HG02623 (cell line): ENCODE measurements around the gene CRTC3.
"Not testable (repeated sequence)": the region's sequence is repeated elsewhere in the genome, so short reads cannot be mapped to it uniquely, and the experiment has no call there.

Source experiments
- ATAC-seq: cut with Tn5 transposase; IDR thresholded peaks from one replicate; pipeline ENCODE4 v1.9.1; 2021; ENCODE audit warnings: moderate library complexity; ENCODE audit not compliant: unreplicated experiment

Gene CRTC3

DNA sequence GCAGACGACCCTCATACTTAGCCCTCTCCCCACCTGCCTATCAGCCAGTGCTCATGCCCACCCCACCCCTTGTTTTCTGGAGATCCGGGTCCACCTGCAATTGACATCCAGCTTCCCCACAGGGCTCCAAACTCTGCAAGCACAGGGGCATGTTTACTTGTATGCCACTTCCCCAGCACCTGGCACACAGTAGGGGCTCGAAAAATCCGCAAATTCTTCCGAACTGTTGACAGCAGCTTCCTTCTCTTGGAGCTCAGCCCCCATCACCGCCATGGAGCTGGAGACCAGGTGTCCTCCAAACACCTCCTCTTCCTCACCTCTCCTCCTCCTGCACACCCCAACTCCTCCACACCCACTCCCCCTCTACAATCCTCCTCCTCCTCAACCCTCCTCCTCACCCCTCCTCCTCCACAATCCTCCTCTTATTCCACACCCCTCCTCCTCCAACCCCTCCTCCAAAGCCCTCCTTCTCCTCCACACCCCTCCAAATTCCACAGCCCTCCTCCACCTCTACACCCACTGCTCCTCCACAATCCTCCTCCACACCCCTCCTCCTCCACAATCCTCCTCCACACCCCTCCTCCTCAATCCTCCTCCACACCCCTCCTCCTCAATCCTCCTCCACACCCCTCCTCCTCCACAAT, 117.1 kb downstream of the CRTC3 start:
- ATAC-seq = no peak

DNA sequence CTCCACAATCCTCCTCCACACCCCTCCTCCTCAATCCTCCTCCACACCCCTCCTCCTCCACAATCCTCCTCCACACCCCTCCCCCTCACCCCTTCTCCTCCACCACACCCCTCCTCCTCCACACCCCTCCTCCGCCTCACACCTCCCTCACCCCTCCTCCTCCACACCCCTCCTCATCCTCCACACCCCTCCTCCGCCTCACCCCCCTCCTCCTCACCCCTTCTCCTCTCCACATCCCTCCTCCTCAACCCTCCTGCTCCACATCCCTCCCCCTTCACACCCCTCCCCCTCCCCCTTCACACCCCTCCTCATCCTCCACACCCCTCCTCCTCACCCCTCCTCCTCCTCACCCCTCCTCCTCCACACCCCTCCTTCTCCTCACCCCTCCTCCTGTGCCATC, 117.6 kb downstream of the CRTC3 start:
- no peak for ATAC-seq

DNA sequence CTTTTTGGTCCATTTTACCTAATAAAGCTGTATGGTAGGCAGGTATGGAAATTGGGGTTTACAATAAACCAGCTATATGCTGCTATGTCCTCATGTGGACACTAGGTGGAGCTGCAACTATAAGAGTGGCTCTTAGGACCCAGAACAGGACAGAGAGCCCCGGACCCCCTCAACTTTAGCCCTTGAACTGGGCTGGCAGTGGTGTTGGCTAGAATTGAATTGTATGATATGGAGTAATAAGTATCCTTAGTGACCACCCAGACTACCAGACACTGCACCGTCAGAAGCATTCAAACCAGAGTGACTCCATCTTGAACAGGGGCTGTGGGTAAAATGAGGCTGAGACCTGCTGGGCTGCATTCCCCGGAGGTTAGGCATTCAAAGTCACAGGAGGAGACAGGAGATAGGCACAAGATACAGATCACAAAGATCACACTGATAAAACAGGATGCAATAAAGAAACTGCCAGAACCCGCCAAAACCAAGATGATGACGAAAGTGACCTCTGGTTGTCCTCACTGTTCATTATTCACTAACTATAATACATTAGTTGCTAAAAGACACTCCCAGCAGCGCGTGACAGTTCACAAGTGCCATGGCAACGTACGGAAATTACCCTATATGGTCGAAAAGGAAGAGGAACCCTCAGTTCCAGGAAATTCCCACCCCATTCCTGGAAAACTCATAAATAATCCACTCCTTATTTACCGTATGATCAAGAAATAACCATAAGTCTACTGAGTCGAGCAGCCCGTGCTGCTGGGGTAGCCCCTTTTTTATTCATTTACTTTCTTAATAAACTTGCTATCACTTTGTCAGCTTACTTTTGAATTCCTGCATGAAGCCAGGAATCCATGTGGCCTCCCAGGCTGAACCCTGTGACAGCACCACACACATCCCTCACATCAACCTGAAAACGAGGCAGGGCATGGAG, 118.7 kb downstream of the CRTC3 start:
- ATAC-seq = no peak

DNA sequence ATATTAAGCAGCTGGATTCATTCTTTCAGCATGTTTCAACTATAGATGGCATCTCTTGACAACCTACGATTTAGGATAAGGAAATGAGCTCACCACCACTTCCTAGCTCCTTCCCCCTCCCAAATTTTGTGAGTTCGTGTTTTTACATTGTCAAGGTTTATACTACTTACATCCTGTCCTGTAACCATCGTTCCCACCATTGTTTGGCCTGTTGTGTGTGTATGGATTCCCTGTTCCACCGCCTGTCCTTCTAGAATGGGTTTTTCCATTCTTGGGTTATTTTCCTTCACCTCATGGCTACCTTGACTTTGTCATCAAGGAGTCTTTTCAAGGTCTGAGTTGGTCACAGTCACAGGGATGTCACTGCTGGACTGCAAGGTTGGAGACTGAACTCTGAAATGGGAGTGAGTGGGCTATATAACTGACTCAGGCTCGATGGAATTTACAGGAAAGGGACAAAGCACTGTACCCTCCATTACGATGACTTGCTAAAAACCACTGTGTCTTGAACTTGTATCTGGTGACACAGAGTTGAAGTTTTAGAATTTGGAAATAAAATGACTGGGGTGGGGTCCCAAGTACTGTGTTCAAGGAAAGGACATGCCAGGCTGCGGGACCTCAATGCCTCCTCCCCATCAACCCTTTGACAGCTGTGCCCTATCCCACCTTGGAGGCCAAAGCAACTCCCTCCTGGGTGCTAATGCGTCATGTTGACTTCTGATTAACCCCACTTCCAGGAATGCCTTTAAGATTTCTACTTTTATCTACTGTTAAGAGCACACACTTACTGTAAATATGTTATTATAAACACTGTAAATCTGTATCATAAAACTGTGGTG, 120.6 kb downstream of the CRTC3 start:
- ATAC-seq = no peak

DNA sequence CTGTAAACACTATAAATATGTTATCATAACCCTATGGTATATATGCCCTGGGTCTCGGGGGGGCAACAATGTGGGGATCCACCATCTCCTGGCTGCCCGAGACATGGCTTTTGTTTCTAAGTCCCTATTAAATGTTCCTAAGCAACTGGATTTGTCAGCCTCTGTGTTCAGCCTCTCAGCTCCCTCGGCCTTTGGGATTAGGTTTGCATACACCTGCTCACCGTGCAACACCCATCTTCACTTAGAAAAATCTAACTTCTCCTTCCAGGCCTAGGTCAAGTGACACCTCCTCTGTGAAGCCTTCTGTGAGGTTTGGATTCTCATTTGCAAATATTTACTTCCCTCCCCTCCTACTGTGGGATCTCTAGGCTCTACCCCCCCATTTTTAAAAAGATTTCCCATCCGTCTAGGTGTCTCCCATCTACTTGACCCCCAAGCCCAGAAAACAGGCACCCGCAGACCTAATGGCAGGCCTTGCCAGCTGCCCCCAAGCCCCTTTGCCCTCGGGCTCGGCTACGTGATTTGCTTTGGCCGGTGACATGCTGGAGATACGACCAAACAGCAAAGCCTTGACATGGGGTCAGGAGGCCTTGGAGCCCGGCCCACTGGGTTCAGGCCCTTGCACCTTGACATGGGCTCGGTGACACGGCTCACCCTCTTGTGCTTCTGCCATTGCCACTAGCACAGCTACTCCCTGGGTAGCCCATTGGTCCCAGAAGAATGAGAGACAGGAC, 121.4 kb downstream of the CRTC3 start:
- no peak for ATAC-seq

DNA sequence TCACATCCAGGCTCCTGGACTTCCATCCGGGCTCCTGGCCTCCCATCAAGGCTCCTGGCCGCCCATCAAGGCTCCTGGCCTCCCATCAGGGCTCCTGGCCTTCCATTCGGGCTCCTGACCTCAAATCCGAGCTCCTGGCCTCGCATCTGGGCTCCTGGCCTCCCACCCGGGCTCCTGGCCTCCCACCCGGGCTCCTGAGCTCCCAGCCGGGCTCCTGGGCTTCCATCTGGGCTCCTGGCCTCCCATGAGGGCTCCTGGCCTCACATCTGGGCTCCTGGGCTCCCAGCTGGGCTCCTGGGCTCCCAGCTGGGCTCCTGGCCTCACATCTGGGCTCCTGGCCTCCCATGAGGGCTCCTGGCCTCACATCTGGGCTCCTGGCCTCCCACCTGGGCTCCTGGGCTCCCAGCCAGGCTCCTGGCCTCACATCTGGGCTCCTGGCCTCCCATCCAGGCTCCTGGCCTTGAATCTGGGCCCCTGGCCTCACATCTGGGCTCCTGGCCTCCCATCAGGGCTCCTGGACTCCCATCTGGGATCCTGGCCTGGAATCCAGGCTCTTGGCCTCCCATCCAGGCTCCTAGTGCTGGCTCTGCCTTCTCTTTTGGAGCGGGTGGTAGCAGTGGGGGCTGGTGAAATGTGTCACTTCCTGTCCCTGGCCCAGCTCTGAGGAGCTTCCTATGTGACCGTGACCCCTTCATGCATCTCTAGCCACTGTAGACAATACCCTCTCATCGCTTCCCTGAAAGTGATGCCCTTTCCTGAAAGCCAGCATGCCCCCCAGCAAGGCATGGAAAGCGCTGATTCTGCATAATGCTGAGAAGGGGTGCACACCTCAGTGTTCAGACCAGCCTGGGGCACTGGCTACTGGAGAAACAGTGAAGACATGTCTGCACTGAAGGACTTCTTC, 124.8 kb downstream of the CRTC3 start:
- ATAC-seq = no peak

DNA sequence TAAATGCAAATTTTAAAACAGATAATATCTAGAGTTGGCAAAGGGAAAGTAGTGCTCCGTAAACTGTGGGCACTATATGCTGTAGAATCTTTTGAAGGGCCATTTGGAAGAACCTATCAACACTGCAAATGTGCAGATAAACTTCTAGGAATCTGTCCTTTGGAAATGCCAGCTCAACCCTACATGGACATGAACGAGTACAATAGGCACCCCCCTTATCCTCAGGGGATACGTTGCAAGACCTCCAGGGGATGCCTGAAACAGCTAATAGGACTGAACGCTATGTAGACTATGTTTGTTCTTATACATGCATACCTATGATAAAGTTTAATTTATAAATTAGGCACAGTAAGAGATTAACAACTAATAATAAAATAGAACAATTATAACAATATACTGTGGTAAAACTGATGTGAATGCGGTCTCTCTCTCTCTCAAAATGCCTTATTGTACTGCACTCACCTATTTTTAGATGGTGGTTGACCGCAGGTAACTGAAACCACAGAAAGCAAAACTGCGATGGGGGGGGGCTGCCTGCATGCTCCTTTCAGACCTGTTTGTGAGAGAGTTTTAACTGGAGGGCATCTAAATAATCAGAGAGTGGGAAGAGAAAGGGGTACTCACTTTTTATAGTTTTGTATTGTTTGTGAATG, 127.9 kb downstream of the CRTC3 start:
- not testable (repeated sequence) for ATAC-seq

DNA sequence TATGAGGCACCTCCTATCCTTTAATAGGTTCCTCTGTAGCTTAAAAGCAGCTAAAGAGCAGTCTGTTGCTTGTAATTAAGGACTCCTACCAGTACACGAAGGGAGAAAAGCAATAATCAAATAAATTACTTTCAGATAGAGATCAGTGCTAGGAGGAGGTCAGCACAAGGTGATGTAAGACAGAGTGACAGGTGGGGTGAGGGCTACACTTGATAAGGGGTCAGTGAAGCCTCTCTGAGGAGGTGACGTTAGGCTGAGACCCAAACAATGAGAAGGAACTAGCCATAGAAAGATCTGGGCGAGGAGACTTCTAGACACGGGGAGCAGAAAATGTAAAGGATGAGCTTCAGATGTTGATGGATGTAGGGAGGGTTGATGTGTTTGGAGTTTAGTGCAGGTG, 129.8 kb downstream of the CRTC3 start:
- ATAC-seq = no peak

DNA sequence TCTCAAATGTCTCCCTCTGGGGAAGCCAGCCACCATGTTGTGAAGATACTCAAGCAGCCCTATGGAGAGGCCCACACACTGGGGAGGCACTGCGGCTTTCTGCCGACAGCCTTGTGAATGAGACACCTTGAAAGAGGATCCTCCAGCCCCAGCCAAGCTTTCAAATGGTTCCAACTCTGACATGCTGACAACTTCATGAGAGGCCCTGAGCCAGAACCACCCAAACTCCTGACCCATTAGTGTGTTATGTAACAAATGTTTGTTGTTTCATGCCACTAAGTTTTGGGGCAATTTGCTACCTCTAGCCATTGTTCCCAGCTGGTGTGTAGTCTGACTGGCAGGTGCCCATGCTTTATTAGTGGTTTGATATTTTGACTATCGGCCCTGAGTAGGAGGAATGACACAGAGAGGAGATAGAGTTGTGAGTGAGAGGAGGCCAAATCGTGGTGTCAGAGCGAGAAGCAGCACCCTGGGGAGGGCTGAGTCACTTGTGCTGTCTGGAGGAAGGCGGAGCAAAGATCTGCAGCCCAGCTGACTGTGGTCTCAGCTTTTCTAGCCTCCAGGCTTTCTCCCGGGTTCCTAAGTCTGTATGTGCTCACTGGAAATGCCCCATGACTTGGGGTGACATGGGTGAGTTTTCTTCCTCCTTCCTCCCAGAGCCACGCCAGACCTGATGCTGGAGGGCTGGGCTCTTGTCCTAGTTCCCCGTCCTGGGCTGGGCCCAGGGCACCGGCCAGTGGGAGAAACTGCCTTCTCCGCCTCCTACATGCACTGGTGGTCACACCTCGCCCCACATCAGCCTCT, 130.7 kb downstream of the CRTC3 start:
- ATAC-seq = peak; percentile 61

DNA sequence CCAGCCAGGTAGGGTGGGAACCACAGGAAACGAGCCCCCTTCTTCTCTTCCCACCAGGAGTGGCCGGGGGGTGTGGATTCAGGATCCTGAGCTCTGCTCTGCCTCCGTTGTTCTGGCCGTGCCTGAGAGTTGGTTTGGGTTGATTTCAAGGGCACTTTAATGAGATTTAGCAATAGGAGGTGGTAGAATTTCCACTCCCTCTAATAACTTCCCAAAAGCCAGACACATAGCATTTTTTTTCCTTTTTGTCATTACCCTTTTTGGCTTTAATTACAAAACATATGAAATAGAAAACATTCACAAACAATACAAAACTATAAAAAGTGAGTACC, 131.2 kb downstream of the CRTC3 start:
- peak; percentile 1 for ATAC-seq

DNA sequence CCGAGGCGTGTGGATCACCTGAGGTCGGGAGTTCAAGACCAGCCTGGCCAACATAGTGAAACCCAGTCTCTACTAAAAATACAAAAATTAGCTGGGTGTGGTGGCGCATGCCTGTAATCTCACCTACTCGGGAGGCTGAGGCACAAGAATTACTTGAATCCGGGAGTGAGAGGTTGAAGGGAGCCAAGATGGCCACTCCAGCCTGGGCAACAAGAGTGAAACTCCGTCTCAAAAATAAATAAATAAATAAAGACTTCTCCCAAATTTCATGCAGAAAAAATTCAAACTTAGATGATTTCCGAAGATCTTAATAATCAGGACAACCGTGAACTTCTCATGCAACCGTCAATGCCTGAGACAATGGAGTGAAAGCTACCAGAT, 134.3 kb downstream of the CRTC3 start:
- not testable (repeated sequence) for ATAC-seq

DNA sequence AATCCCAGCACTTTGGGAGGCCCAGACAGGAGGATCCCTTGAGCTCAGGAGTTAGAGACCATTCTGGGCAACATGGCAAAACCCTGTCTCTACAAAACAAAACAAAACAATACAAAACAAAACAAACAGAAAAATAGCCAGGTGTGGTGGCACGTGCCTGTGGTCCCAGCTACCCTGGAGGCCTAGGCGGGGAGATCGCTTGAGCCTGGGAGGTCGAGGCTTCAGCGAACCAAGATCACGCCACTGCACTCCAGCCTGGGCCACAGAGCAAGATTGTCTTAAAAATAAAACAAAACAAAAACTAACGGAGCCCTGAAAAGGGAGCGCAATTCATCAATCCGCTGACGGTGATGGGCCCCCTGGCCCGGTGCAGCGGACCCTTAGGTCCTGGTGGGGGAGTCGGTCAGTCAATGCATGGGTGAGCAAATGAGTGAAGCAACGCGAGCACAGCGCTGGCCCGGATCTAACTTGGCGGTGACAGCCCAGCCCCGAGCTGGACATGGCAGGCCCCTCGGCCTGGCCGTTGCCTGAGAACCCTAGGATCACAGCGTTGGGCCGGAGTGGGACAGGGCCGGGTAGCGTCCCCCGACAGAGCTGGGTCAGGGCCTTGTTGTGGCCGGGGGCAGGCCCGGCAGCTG, 135.0 kb downstream of the CRTC3 start:
- ATAC-seq = no peak

DNA sequence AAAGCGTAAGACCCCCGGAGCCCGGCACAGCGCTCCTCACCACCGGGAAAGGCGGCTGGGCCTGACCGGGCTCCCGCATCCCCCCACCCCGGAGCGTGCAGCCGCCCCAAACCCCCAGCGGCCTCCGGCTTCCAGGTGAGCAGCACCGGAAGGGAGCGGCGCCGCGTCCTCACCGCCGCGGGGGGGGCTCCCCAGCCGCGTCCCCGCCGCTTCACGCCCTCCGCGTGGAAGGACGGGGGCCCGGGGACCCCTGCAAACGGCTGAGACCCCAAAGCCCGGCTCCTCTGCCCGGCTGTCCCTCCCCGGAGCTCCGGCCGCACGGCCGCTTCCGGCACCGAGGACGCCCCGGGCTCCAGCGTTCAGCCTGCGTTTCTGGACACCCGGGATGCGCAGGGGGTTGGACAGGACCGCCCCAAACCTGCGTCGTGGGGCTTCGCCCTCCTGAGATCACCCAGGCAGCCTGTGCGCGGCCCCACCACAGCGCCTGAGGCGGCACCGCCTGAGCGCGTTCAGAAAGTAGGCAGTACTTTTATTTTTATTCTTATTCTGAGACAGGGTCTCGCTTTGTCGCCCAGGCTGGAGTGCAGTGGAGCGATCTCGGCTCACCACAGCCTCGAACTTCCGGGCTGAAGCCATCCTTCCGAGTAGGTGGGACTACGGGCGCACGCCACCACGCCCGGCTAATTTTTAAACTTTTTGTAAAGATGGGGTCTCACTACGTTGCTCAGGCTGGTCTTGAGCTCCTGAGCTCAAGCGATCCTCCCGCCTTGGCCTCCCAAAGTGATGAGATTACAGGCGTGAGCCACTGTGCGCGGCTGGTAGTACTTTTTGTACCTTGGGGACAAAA, 135.8 kb downstream of the CRTC3 start:
- peak; percentile 58 for ATAC-seq

DNA sequence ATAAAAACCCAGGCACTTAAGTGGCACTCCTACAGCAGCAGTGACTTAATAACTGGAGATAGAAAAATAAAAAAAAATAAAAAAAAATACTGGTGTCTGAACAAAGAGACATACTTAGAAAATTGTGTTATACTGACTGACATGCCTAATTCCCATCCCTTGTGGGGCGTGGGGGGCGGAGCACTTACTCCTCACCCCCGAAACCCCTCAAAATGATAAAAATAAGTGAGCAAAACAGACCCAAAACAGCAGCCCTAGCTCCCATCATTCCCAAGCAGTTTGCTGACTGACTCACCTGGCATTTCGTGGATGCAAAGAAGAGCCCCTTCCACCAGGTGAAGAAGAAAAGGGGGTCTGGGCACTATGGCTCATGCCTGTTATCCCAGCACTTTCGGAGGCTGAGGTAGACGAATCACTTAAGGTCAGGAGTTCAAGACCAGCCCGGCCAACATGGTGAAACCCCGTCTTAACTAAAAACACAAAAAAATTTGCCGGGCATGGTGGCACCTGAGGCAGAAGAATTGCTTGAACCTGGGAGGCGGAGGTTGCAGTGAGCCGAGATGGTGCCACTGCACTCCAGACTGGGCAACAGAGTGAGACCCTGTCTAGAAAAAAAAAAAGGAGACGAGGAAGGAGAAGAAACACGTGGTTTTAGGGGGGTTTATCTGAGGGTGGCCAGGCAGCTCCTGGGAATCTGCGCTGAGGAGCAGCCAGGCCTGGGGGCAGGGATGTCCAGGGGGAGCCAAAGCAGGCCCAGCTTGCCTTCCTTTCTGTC, 136.6 kb downstream of the CRTC3 start:
- no peak for ATAC-seq

DNA sequence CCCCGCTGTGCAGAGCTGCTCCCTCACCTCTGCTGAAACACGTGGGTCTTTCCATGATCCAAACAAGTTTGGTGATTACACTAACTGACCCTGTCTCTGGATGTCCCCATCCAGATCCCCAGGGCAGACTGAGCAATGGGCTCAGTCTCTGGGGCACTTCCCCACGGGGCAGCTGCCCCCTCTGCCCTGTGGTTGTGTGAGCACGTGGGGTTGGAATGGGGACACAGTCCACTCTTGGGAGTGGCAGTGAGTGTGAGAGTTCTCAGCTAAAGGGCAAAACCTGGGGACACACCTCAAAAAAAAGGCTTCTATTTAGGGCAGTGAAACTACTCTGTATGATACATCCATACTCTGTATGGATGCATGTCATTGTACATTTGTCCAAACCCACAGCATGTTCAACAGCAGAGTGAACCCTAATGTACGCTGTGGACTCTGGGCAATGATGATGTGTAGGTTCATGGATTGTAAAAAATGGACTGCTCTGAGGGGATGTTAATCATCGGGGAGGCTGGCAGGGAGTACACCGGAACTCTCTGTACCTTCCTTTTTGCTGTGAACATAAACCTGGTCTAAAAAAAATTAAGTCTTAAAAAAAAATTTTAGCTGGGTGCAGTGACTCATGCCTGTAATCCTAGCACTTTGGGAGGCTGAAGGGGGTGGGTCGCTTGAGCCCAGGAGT, 137.5 kb downstream of the CRTC3 start:
- ATAC-seq = no peak
